HepG2 (cell line): ENCODE measurements around the gene FGA. TPM values are rescaled to one million over a fixed set of nuclear protein-coding genes. Genes with fewer than 3 reads are reported as not detected.

Source experiments
- ATAC-seq: fragments of 200-7000 bp; cut with Tn5 transposase; 3 replicates; pipeline ENCODE4 v1.9.1; 2020; ENCODE audit warnings: mild to moderate bottlenecking, moderate library complexity
- BruUV-seq: library from RNA; stranded (reverse); fragments of 400-500 nt; replicated peaks from 2 replicates; lab custom pipeline; 2021; lab: Mats Ljungman, UMichigan
- CTCF ChIA-PET: fragments of 300-600 bp; formaldehyde crosslinking; extraction: SDS; loops from one replicate; lab custom pipeline; 2021; ENCODE audit warnings: low total read pairs, inconsistent platforms, low intra/inter-chr PET ratio; lab: Yijun Ruan, JAX
- POLR2A ChIA-PET: fragments of 350-600 bp; sonication (Branson Sonifier 250); formaldehyde crosslinking; loops from one replicate; lab custom pipeline; 2020; ENCODE audit warnings: antibody characterized with exemption, inconsistent platforms; lab: Yijun Ruan, JAX
- DNase-seq: peaks from one replicate; pipeline ENCODE4 v3.0.0-alpha.2; 2015; ENCODE audit warnings: low spot score
- FAIRE-seq: peaks from 3 replicates; lab custom pipeline; 2011; peaks lifted over from hg19 to GRCh38; lab: Jason Lieb, UNC
- H2AFZ ChIP-seq: one replicate; pipeline ENCODE4 v1.6.1; 2011; ENCODE audit warnings: low read length, inconsistent platforms
- H3K27ac ChIP-seq: fragments of 300-600 bp; 3 replicates; pipeline ENCODE4 v1.8.0; 2011; ENCODE audit warnings: mixed run types, mild to moderate bottlenecking, mixed read lengths, low read length, inconsistent platforms; ENCODE audit not compliant: insufficient read depth; ENCODE audit errors: extremely low read length
- H3K27me3 ChIP-seq, 2 experiments: fragments of 200-600 bp in 1 of 2; 2 replicates in 1 of 2; 3 replicates in 1 of 2; pipeline versions ENCODE4 v1.6.0 to v1.8.0; 2011; ENCODE audit warnings: low read length in 2 of 2, mild to moderate bottlenecking in 2 of 2, moderate library complexity in 2 of 2, inconsistent platforms in 1 of 2; ENCODE audit not compliant: insufficient read depth in 2 of 2, control insufficient read depth in 1 of 2
- H3K36me3 ChIP-seq, 2 experiments: fragments of 200-600 bp in 1 of 2; replicated peaks in 1 of 2; 2 replicates in 1 of 2; 3 replicates in 1 of 2; pipeline versions ENCODE4 v1.5.1 to v1.8.0; 2011; ENCODE audit warnings: low read length in 2 of 2, inconsistent platforms in 1 of 2; ENCODE audit not compliant: insufficient read depth in 2 of 2, control insufficient read depth in 1 of 2
- H3K4me1 ChIP-seq: 2 replicates; pipeline ENCODE4 v1.5.1; 2012; ENCODE audit warnings: low read length, inconsistent platforms; ENCODE audit not compliant: insufficient read depth
- H3K4me2 ChIP-seq: 2 replicates; pipeline ENCODE4 v1.6.0; 2011; ENCODE audit warnings: low read depth, low read length, inconsistent platforms
- H3K4me3 ChIP-seq, 3 experiments: fragments of 200-600 bp in 1 of 3; sonication (generic), shearing (Covaris generic) in 1 of 3; replicated peaks in 1 of 3; 2 replicates each; pipeline ENCODE4 v1.5.1; 2011 to 2016; ENCODE audit warnings: low read length in 3 of 3, inconsistent platforms in 2 of 3, low read depth in 2 of 3, mild to moderate bottlenecking in 2 of 3, control low read depth in 1 of 3, mixed read lengths in 1 of 3; ENCODE audit not compliant: insufficient read depth in 1 of 3
- H3K79me2 ChIP-seq: one replicate; pipeline ENCODE4 v1.6.1; 2011; ENCODE audit warnings: low read length, inconsistent platforms; ENCODE audit not compliant: insufficient read depth
- H3K9ac ChIP-seq: 2 replicates; pipeline ENCODE4 v1.6.0; 2011; ENCODE audit warnings: mild to moderate bottlenecking, low read depth, low read length, inconsistent platforms; ENCODE audit not compliant: insufficient read depth
- H3K9me3 ChIP-seq: 2 replicates; pipeline ENCODE4 v1.5.1; 2012; ENCODE audit warnings: mild to moderate bottlenecking, low read length
- H4K20me1 ChIP-seq: 2 replicates; pipeline ENCODE4 v1.6.0; 2011; ENCODE audit warnings: inconsistent platforms, mild to moderate bottlenecking, low read length, moderate library complexity; ENCODE audit not compliant: insufficient read depth
- AGO2 ChIP-seq: fragments of 200-400 bp; formaldehyde crosslinking; optimal IDR thresholded peaks from 2 replicates; pipeline ENCODE3; 2017; ENCODE audit warnings: mild to moderate bottlenecking, low read depth, low read length, moderate library complexity
- CENPX ChIP-seq: sonication (generic); formaldehyde crosslinking; IDR thresholded peaks from 2 replicates; pipeline ENCODE4 v1.9.0; 2021; ENCODE audit warnings: mild to moderate bottlenecking, missing genetic modification reagents, moderate library complexity
- ELF3 ChIP-seq: IDR thresholded peaks from 2 replicates; pipeline ENCODE4 v1.6.1; 2016; ENCODE audit warnings: missing genetic modification reagents, missing compliant biosample characterization
- FOXJ3 ChIP-seq: sonication (generic); formaldehyde crosslinking; IDR thresholded peaks from 2 replicates; pipeline ENCODE4 v1.4.0; 2020; ENCODE audit warnings: missing genetic modification reagents, mild to moderate bottlenecking, borderline replicate concordance
- HDAC2 ChIP-seq: sonication (generic); formaldehyde crosslinking; IDR thresholded peaks from 2 replicates; pipeline ENCODE4 v1.4.0; 2020; ENCODE audit warnings: missing genetic modification reagents
- PHF8 ChIP-seq: sonication (generic); formaldehyde crosslinking; IDR thresholded peaks from 2 replicates; pipeline ENCODE4 v1.5.0; 2020; ENCODE audit warnings: missing genetic modification reagents
- SNRNP70 ChIP-seq: fragments of 200-400 bp; formaldehyde crosslinking; IDR thresholded peaks from 2 replicates; pipeline ENCODE4 v1.6.1; 2017; ENCODE audit warnings: mild to moderate bottlenecking, low read depth, low read length, moderate library complexity
- TCF7L2 ChIP-seq: IDR thresholded peaks from 2 replicates; pipeline ENCODE4 v1.6.1; 2011; ENCODE audit warnings: mild to moderate bottlenecking, low read depth, low read length, moderate library complexity
- ZFP41 ChIP-seq: sonication (generic); formaldehyde crosslinking; IDR thresholded peaks from 2 replicates; pipeline ENCODE4 v1.4.0; 2020; ENCODE audit warnings: mild to moderate bottlenecking, missing genetic modification reagents, borderline replicate concordance
- ZNF20 ChIP-seq: sonication (generic); formaldehyde crosslinking; IDR thresholded peaks from 2 replicates; pipeline ENCODE4 v1.4.0; 2020; ENCODE audit warnings: mild to moderate bottlenecking, moderate library complexity, missing genetic modification reagents
- ZNF709 ChIP-seq: sonication (generic); formaldehyde crosslinking; IDR thresholded peaks from 2 replicates; pipeline ENCODE4 v1.5.0; 2020; ENCODE audit warnings: mild to moderate bottlenecking, missing genetic modification reagents
- ZNF720 ChIP-seq: sonication (generic); formaldehyde crosslinking; IDR thresholded peaks from 2 replicates; pipeline ENCODE4 v1.4.0; 2020; ENCODE audit warnings: missing genetic modification reagents
- ZNF737 ChIP-seq: sonication (generic); formaldehyde crosslinking; IDR thresholded peaks from 2 replicates; pipeline ENCODE4 v1.5.0; 2020; ENCODE audit warnings: missing genetic modification reagents, mild to moderate bottlenecking, borderline replicate concordance
- whole genome bisulfite sequencing: methylation state at CpG from one replicate; pipeline ENCODE4 v1.1.6; 2017; ENCODE audit warnings: low lambda C conversion rate; 5-methylcytosine and 5-hydroxymethylcytosine counted together
- in situ Hi-C: cut with HindIII; loops from 2 replicates; pipeline ENCODE4 v1.10.0; 2017; ENCODE audit warnings: low pct_unique_long_range_greater_than_20kb; ENCODE audit not compliant: extremely low pct_ligation_motif_present
- intact Hi-C: fragments of 100-400 bp; cut with micrococcal nuclease; formaldehyde crosslinking; loops from one replicate; pipeline ENCODE4 v1.10.0; 2022; ENCODE audit not compliant: unreplicated experiment
- polyA plus RNA-seq, 8 experiments: library from polyadenylated mRNA; depleted of rRNA in 3 of 8; stranded (reverse) in 7 of 8; unstranded in 1 of 8; fragments of >200 nt; fragmentation: Illumina TruSeq in 4 of 8; extraction: Trizol in 4 of 8; gene quantifications; 2 replicates each; pipeline versions ENCODE4 v1.2.1 to v1.2.3, GENCODE V29; 2011 to 2016; ENCODE audit warnings: low read depth in 4 of 8, missing spikeins in 1 of 8, mixed read lengths in 1 of 8; ENCODE audit not compliant: insufficient read depth in 1 of 8
- total RNA-seq, 5 experiments: library from RNA; depleted of rRNA; stranded (reverse); fragments of >200 nt; fragmentation: Illumina TruSeq; extraction: Trizol; gene quantifications; 2 replicates each; pipeline ENCODE4 v1.2.3, GENCODE V29; 2016; ENCODE audit warnings: low read depth in 1 of 5
- TF ChIP-seq, protein P1 (sequence below): sonication (generic); formaldehyde crosslinking; IDR thresholded peaks from 2 replicates; pipeline ENCODE4 v1.9.0; 2021; ENCODE audit warnings: missing genetic modification reagents, borderline replicate concordance
- TF ChIP-seq, protein P2 (sequence below): sonication (generic); formaldehyde crosslinking; IDR thresholded peaks from 2 replicates; pipeline ENCODE4 v1.4.0; 2020; ENCODE audit warnings: missing genetic modification reagents

Gene FGA
- total and polyA plus RNA-seq, 2 of the 13 experiments (the other 11 are each of a cell fraction or from before 2014, with no cell fraction given): 640 to 1,523 TPM

DNA sequence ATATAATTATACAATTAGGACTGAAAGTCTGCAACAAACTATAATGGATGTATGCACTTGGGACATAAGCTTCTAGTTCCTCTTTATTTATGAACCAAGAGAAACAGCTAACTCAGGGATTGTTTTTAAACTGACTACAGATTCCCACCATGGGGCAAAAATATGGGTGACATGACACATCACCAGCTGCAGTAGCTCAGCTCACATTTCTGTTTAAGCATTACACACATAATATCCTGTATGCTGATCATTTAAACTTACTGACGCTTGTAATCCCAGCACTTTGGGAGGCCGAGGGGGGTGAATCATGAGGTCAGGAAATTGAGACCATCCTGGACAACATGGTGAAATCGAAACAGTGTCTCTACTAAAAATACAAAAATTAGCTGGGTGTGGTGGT lies 16.2 kb downstream of the FGA start:
- Histone ChIP-seq H4K20me1 (no peaks in the 10 kb centered on the region), H3K4me2 (no peak overlapping the region), H3K27me3 (no peaks in the 10 kb centered on the region), H3K27ac (no peak overlapping the region), H3K9me3 (no peaks in the 10 kb centered on the region), H3K4me1 (peaks cover 38% of the 10 kb centered on the region)
- ChIA-PET POLR2A (interaction anchor here (0.9 to 1.8 kb wide), 4 partner anchors 12 to 38 kb away, joined by 3 to 5 read pairs (median 4); partner anchors contain the start of genes FGA and FGG), CTCF (no interaction called here)
- no TSS peak for BruUV-seq
- in situ Hi-C loops: no loop called here
- FAIRE-seq: no peak
- no peak for ATAC-seq
- 100% methylated on average over 3 of the region's 3 CpGs for WGBS
- no peak for TF ChIP-seq PHF8
- no peak for TF ChIP-seq ZNF720 (CRISPR knock-in tag)
- TF ChIP-seq TCF7L2: no peak
- no peak for TF ChIP-seq ELF3 (CRISPR knock-in tag)
- no peak for TF ChIP-seq ZNF737
- no peak for TF ChIP-seq ZNF709 (CRISPR knock-in tag)
- no peak for TF ChIP-seq FOXJ3 (CRISPR knock-in tag)
- TF ChIP-seq, protein P1, sequence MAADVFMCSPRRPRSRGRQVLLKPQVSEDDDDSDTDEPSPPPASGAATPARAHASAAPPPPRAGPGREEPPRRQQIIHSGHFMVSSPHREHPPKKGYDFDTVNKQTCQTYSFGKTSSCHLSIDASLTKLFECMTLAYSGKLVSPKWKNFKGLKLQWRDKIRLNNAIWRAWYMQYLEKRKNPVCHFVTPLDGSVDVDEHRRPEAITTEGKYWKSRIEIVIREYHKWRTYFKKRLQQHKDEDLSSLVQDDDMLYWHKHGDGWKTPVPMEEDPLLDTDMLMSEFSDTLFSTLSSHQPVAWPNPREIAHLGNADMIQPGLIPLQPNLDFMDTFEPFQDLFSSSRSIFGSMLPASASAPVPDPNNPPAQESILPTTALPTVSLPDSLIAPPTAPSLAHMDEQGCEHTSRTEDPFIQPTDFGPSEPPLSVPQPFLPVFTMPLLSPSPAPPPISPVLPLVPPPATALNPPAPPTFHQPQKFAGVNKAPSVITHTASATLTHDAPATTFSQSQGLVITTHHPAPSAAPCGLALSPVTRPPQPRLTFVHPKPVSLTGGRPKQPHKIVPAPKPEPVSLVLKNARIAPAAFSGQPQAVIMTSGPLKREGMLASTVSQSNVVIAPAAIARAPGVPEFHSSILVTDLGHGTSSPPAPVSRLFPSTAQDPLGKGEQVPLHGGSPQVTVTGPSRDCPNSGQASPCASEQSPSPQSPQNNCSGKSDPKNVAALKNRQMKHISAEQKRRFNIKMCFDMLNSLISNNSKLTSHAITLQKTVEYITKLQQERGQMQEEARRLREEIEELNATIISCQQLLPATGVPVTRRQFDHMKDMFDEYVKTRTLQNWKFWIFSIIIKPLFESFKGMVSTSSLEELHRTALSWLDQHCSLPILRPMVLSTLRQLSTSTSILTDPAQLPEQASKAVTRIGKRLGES (CRISPR knock-in tag): no peak
- TF ChIP-seq CENPX (CRISPR knock-in tag): no peak
- TF ChIP-seq HDAC2 (CRISPR knock-in tag): no peak
- TF ChIP-seq AGO2: no peak
- no peak for TF ChIP-seq ZNF20
- TF ChIP-seq ZFP41 (CRISPR knock-in tag): no peak
- TF ChIP-seq SNRNP70: no peak
- TF ChIP-seq, protein P2, sequence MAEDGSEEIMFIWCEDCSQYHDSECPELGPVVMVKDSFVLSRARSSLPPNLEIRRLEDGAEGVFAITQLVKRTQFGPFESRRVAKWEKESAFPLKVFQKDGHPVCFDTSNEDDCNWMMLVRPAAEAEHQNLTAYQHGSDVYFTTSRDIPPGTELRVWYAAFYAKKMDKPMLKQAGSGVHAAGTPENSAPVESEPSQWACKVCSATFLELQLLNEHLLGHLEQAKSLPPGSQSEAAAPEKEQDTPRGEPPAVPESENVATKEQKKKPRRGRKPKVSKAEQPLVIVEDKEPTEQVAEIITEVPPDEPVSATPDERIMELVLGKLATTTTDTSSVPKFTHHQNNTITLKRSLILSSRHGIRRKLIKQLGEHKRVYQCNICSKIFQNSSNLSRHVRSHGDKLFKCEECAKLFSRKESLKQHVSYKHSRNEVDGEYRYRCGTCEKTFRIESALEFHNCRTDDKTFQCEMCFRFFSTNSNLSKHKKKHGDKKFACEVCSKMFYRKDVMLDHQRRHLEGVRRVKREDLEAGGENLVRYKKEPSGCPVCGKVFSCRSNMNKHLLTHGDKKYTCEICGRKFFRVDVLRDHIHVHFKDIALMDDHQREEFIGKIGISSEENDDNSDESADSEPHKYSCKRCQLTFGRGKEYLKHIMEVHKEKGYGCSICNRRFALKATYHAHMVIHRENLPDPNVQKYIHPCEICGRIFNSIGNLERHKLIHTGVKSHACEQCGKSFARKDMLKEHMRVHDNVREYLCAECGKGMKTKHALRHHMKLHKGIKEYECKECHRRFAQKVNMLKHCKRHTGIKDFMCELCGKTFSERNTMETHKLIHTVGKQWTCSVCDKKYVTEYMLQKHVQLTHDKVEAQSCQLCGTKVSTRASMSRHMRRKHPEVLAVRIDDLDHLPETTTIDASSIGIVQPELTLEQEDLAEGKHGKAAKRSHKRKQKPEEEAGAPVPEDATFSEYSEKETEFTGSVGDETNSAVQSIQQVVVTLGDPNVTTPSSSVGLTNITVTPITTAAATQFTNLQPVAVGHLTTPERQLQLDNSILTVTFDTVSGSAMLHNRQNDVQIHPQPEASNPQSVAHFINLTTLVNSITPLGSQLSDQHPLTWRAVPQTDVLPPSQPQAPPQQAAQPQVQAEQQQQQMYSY: no peak
- TF ChIP-seq, all 625 proteins: peak for 0
- 0 out of 5 replicates have a peak, but pooled peaks cover 0 to 4% of the 10 kb centered on the region in 2 experiments for H3K36me3 ChIP-seq
- H3K79me2 ChIP-seq: no peaks in the 10 kb centered on the region
- H3K4me3 ChIP-seq: no peak overlapping the region
- H2AFZ ChIP-seq: no peak overlapping the region
- no peak for DNase-seq
- no peak overlapping the region for H3K9ac ChIP-seq
- intact Hi-C loops: loop anchor here (1.0 kb wide), 1 partner anchor 27 kb away; no protein-coding TSS in a partner anchor
